ENCODE results near the gene TMEM225B.
"Not testable (repeated sequence)": the region's sequence is repeated elsewhere in the genome, so short reads cannot be mapped to it uniquely, and the experiment has no call there.

TMEM225B gene

GRCh38 chr7:99628471-99629465 lies 30.7 kb downstream of the TMEM225B start:
- Histone ChIP-seq H2AFZ (ENCODE audit: low read depth, low read length) (no peak overlapping the region), H3K27me3 (ENCODE audit: low read depth, low read length) (no peaks in the 10 kb centered on the region), H3K9ac (ENCODE audit: low read length) (no peak overlapping the region), H3K27ac (ENCODE audit: low read length) (no peak overlapping the region), H4K20me1 (ENCODE audit: insufficient read depth, low read length) (no peaks in the 10 kb centered on the region), H3K4me1 (ENCODE audit: low read length) (no peaks in the 10 kb centered on the region), H3K9me3 (ENCODE audit: insufficient read depth, low read length) (no peaks in the 10 kb centered on the region), H3K4me2 (ENCODE audit: low read length) (no peak overlapping the region), H3K36me3 (replicated peaks; ENCODE audit: low read depth, low read length) (peaks cover 62% of the 10 kb centered on the region), H3K4me3 (ENCODE audit: low read length) (no peak overlapping the region), H3K79me2 (ENCODE audit: low read length) (no peaks in the 10 kb centered on the region)
- TF ChIP-seq, protein P1, sequence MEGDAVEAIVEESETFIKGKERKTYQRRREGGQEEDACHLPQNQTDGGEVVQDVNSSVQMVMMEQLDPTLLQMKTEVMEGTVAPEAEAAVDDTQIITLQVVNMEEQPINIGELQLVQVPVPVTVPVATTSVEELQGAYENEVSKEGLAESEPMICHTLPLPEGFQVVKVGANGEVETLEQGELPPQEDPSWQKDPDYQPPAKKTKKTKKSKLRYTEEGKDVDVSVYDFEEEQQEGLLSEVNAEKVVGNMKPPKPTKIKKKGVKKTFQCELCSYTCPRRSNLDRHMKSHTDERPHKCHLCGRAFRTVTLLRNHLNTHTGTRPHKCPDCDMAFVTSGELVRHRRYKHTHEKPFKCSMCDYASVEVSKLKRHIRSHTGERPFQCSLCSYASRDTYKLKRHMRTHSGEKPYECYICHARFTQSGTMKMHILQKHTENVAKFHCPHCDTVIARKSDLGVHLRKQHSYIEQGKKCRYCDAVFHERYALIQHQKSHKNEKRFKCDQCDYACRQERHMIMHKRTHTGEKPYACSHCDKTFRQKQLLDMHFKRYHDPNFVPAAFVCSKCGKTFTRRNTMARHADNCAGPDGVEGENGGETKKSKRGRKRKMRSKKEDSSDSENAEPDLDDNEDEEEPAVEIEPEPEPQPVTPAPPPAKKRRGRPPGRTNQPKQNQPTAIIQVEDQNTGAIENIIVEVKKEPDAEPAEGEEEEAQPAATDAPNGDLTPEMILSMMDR (IDR thresholded peaks at IDR 0.05; ENCODE audit: low read depth, low read length): no peak
- no peak for TF ChIP-seq EZH2phosphoT487 (IDR thresholded peaks at IDR 0.05; ENCODE audit: low read depth)

DNA sequence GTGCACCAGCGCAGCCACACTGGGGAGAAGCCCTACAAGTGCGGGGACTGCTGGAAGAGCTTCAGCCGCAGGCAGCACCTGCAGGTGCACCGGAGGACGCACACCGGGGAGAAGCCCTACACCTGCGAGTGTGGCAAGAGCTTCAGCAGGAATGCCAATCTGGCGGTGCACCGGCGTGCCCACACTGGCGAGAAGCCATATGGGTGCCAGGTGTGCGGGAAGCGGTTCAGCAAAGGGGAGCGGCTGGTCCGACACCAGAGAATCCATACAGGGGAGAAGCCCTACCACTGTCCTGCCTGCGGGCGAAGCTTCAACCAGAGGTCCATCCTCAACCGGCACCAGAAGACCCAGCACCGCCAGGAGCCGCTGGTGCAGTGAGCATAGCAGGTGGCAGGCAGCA lies 31.6 kb downstream of the TMEM225B start:
- H3K9ac ChIP-seq (ENCODE audit: low read length): no peak overlapping the region
- no peak for TF ChIP-seq EZH2phosphoT487 (IDR thresholded peaks at IDR 0.05; ENCODE audit: low read depth)
- H2AFZ ChIP-seq (ENCODE audit: low read depth, low read length): no peak overlapping the region
- H3K9me3 ChIP-seq (ENCODE audit: insufficient read depth, low read length): no peaks in the 10 kb centered on the region
- H3K4me1 ChIP-seq (ENCODE audit: low read length): no peaks in the 10 kb centered on the region
- H3K27ac ChIP-seq (ENCODE audit: low read length): no peak overlapping the region
- H3K79me2 ChIP-seq (ENCODE audit: low read length): no peaks in the 10 kb centered on the region
- H4K20me1 ChIP-seq (ENCODE audit: insufficient read depth, low read length): no peaks in the 10 kb centered on the region
- peaks cover 58% of the 10 kb centered on the region for H3K36me3 ChIP-seq (replicated peaks; ENCODE audit: low read depth, low read length)
- no peak overlapping the region for H3K4me2 ChIP-seq (ENCODE audit: low read length)
- no peak overlapping the region for H3K4me3 ChIP-seq (ENCODE audit: low read length)
- no peaks in the 10 kb centered on the region for H3K27me3 ChIP-seq (ENCODE audit: low read depth, low read length)

GRCh38 chr7:99631295-99632109 lies 33.4 kb downstream of the TMEM225B start:
- TF ChIP-seq, protein P1 (IDR thresholded peaks at IDR 0.05; ENCODE audit: low read depth, low read length): no peak
- no peak for TF ChIP-seq EZH2phosphoT487 (IDR thresholded peaks at IDR 0.05; ENCODE audit: low read depth)
- no peaks in the 10 kb centered on the region for H3K27me3 ChIP-seq (ENCODE audit: low read depth, low read length)
- H3K4me2 ChIP-seq (ENCODE audit: low read length): no peak overlapping the region
- H2AFZ ChIP-seq (ENCODE audit: low read depth, low read length): no peak overlapping the region
- no peaks in the 10 kb centered on the region for H4K20me1 ChIP-seq (ENCODE audit: insufficient read depth, low read length)
- H3K4me3 ChIP-seq (ENCODE audit: low read length): no peak overlapping the region
- no peaks in the 10 kb centered on the region for H3K9me3 ChIP-seq (ENCODE audit: insufficient read depth, low read length)
- H3K27ac ChIP-seq (ENCODE audit: low read length): no peak overlapping the region
- no peak overlapping the region for H3K9ac ChIP-seq (ENCODE audit: low read length)
- peaks cover 42% of the 10 kb centered on the region for H3K36me3 ChIP-seq (replicated peaks; ENCODE audit: low read depth, low read length)
- H3K79me2 ChIP-seq (ENCODE audit: low read length): no peaks in the 10 kb centered on the region
- no peaks in the 10 kb centered on the region for H3K4me1 ChIP-seq (ENCODE audit: low read length)

GRCh38 chr7:99637414-99637813 lies 39.3 kb downstream of the TMEM225B start:
- not testable (repeated sequence) for H3K4me1 ChIP-seq (ENCODE audit: low read length); H3K4me2 ChIP-seq (ENCODE audit: low read length); H4K20me1 ChIP-seq (ENCODE audit: insufficient read depth, low read length); H3K79me2 ChIP-seq (ENCODE audit: low read length); H3K27ac ChIP-seq (ENCODE audit: low read length); H2AFZ ChIP-seq (ENCODE audit: low read depth, low read length); H3K9ac ChIP-seq (ENCODE audit: low read length); H3K9me3 ChIP-seq (ENCODE audit: insufficient read depth, low read length); H3K4me3 ChIP-seq (ENCODE audit: low read length); H3K27me3 ChIP-seq (ENCODE audit: low read depth, low read length); H3K36me3 ChIP-seq (replicated peaks; ENCODE audit: low read depth, low read length)

Data from OCI-LY3 (cell line).